Measurements from ENCODE around the gene ATP10A. TPM values are rescaled to one million over a fixed set of nuclear protein-coding genes. Genes with fewer than 3 reads are reported as not detected.

The ATP10A gene
- total RNA-seq, 1 experiment from 2014 or later, result 0.02 TPM

- no peak for TF ChIP-seq EZH2 (IDR thresholded peaks at IDR 0.05)
- no peak for TF ChIP-seq MAX (IDR thresholded peaks at IDR 0.05)
- no peak for TF ChIP-seq ZBTB33 (IDR thresholded peaks at IDR 0.05; ENCODE audit: extremely low read depth, insufficient replicate concordance, low read length)
- Histone ChIP-seq H3K27ac (ENCODE audit: low read depth, low read length) (no peak overlapping the region), H2AFZ (ENCODE audit: low read depth, low read length, poor library complexity, severe bottlenecking) (no peak overlapping the region), H3K9me3 (ENCODE audit: control insufficient read depth in 1 of 2, insufficient read depth in 1 of 2, low read depth in 1 of 2, low read length in 2 of 2) (peaks cover 3 to 48% of the 10 kb centered on the region in 2 experiments; a peak in 2 of 4 replicates), H4K20me1 (ENCODE audit: insufficient read depth) (no peaks in the 10 kb centered on the region), H3K36me3 (ENCODE audit: control insufficient read depth in 1 of 2, insufficient read depth in 2 of 2, low read length in 2 of 2) (no peaks in the 10 kb centered on the region), H3K4me1 (ENCODE audit: control insufficient read depth in 1 of 2, insufficient read depth in 2 of 2, low read length in 2 of 2) (no peaks in the 10 kb centered on the region), H3K9me2 (ENCODE audit: insufficient read depth) (no peaks in the 10 kb centered on the region), H3K4me2 (ENCODE audit: low read length) (no peak overlapping the region), H3K79me2 (ENCODE audit: insufficient read depth, low read length) (no peaks in the 10 kb centered on the region), H3K4me3 (replicated peaks in 1 of 2; ENCODE audit: low read depth in 1 of 2, low read length in 2 of 2) (no peak overlapping the region), H3K27me3 (ENCODE audit: insufficient read depth, low read length) (no peaks in the 10 kb centered on the region), H3K9ac (ENCODE audit: low read length) (no peak overlapping the region)
- ChIA-PET POLR2A (no interaction called here), RAD21 (ENCODE audit: low non-redundant PET in 1 of 2, low total read pairs in 2 of 2, uncharacterized antibody in 2 of 2, unreplicated experiment in 2 of 2) (no interaction called here), CTCF (no interaction called here)
- BruUV-seq (replicated peaks), result no TSS peak
- intact Hi-C loops (cut with micrococcal nuclease), result no loop called here
- ATAC-seq (no peak), DNase-seq (ENCODE audit: low read depth, low spot score) (no peak)
Observed at GRCh38 chr15:25900431-25900830, 37.3 kb upstream of the ATP10A start.

- no peak for DNase-seq (ENCODE audit: low read depth, low spot score)
- Histone ChIP-seq H3K27ac (ENCODE audit: low read depth, low read length) (no peak overlapping the region), H3K4me1 (ENCODE audit: control insufficient read depth in 1 of 2, insufficient read depth in 2 of 2, low read length in 2 of 2) (no peaks in the 10 kb centered on the region), H3K36me3 (ENCODE audit: control insufficient read depth in 1 of 2, insufficient read depth in 2 of 2, low read length in 2 of 2) (no peaks in the 10 kb centered on the region), H3K27me3 (ENCODE audit: insufficient read depth, low read length) (no peaks in the 10 kb centered on the region), H2AFZ (ENCODE audit: low read depth, low read length, poor library complexity, severe bottlenecking) (no peak overlapping the region), H3K4me2 (ENCODE audit: low read length) (no peak overlapping the region), H3K9ac (ENCODE audit: low read length) (no peak overlapping the region), H3K9me3 (ENCODE audit: control insufficient read depth in 1 of 2, insufficient read depth in 1 of 2, low read depth in 1 of 2, low read length in 2 of 2) (peaks cover 3 to 51% of the 10 kb centered on the region in 2 experiments; a peak in 2 of 4 replicates), H3K4me3 (replicated peaks in 1 of 2; ENCODE audit: low read depth in 1 of 2, low read length in 2 of 2) (no peak overlapping the region), H4K20me1 (ENCODE audit: insufficient read depth) (no peaks in the 10 kb centered on the region), H3K79me2 (ENCODE audit: insufficient read depth, low read length) (no peaks in the 10 kb centered on the region), H3K9me2 (ENCODE audit: insufficient read depth) (no peaks in the 10 kb centered on the region)
- intact Hi-C loops (cut with micrococcal nuclease), result no loop called here
- ChIA-PET RAD21 (ENCODE audit: low non-redundant PET in 1 of 2, low total read pairs in 2 of 2, uncharacterized antibody in 2 of 2, unreplicated experiment in 2 of 2) (no interaction called here), POLR2A (no interaction called here), CTCF (no interaction called here)
- BruUV-seq (replicated peaks), result no TSS peak
- ATAC-seq, result no peak
- TF ChIP-seq ZBTB33 (IDR thresholded peaks at IDR 0.05; ENCODE audit: extremely low read depth, insufficient replicate concordance, low read length) (no peak), YY1 (IDR thresholded peaks at IDR 0.05; ENCODE audit: extremely low read depth, insufficient replicate concordance, low read depth, low read length) (no peak), POLR2A (IDR thresholded peaks at IDR 0.05; ENCODE audit: borderline replicate concordance, extremely low read depth, insufficient read depth, insufficient read length) (no peak), ELF1 (IDR thresholded peaks at IDR 0.05; ENCODE audit: borderline replicate concordance, low read depth) (no peak), CTCF (IDR thresholded peaks at IDR 0.05 in 2 of 3, conservative IDR thresholded peaks at IDR 0.05 in 1 of 3; ENCODE audit: borderline replicate concordance in 1 of 3, insufficient read depth in 1 of 3, low read depth in 2 of 3, low read length in 2 of 3) (no peak), ZNF274 (IDR thresholded peaks at IDR 0.05; ENCODE audit: low read depth, low read length) (no peak), RAD21 (IDR thresholded peaks at IDR 0.05; ENCODE audit: low read depth) (no peak), CEBPB (IDR thresholded peaks at IDR 0.05; ENCODE audit: low read depth) (no peak), POLR2AphosphoS5 (IDR thresholded peaks at IDR 0.05; ENCODE audit: low read depth, low read length) (no peak), ZFX (IDR thresholded peaks at IDR 0.05) (no peak)
Observed at GRCh38 chr15:25899870-25900269, 36.7 kb upstream of the ATP10A start.
